Hypothalamus (tissue), 51 donors: Measurements from ENCODE around the gene TSPAN14.
"Not testable (repeated sequence)": the region's sequence is repeated elsewhere in the genome, so short reads cannot be mapped to it uniquely, and the experiment has no call there.

Experiments
- DNase-seq, 51 donors: peaks; one replicate each; lab custom pipeline; 2025; lab: John Stamatoyannopoulos, UW

The TSPAN14 gene

GRCh38 chr10:80537086-80537735, 83.1 kb downstream of the TSPAN14 start:
- no peak for DNase-seq

DNA sequence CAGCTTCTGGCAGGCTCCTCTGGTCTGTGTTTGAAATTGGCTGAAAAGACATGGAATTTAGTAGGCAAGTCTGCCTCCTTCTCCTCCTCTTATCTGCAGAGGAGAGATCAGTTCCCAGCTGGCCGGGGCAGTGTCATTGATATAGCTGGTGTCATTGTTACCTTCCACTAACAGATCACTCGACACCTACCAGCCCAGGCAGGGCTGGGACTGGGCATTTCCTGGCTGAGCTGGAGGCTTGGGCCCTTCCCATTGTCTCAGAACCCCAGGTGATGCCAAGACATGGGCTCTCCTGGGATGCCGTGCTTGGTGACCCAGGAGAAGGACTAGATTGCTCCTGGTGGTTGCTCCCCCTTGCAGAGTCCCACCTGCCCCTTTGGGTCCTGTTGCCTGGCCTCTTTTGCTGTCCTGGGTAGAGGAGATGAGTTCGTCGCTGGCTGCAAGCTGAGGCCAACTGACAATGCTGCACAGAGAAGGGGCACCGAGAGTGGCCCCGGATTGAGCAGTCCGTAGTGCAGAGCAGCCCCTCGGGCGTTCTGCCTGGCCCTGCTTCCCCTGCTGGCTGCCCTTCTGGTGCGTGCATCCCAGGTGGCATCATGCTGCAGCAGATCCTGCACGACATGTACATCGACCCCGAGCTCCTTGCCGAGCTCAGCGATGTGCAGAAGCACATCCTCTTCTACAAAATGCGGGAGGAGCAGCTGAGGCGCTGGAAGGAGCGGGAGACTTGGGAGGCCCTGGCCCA, 83.8 kb downstream of the TSPAN14 start, which contains the start of gene SH2D4B:
TSS of gene SH2D4B (plus strand) at position 167 of the 745 bp plus-strand sequence. CDS start at position 597, 430 bp downstream.
- no peak for DNase-seq

DNA sequence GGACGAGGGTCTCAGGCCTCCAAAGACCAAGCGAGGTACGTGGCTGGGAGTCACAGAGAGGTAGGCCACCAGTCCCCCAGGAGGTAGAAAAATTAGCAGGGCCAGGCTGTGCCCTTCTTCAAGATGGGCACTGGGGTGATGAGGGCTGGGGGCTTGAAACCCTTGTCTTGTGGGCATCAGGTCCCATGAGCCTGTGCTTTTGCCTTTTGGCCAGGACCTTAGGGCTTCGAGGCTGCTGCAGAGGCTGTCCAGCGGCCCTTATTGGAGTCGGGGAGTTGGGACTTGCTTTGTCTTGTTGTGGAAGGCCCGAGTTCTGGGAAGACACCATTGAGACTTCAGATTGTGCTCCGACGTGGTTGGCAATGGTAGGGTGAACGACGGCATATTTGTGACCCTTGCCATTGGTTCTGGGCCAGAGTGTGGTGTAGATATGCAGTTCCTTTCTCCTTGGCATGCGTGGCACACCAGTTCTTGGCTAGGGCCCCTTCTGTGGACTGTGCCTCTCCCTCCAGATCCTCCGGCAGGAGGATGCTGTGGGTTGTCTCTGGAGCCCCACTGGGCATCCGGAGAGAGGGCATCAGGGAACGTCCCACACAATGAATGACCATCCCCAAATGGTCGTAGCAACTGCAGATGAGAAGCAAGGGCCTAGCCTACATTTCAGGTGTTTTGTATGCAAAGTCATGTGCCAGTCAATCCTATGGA, 84.5 kb downstream of the TSPAN14 start:
- no peak for DNase-seq

DNA sequence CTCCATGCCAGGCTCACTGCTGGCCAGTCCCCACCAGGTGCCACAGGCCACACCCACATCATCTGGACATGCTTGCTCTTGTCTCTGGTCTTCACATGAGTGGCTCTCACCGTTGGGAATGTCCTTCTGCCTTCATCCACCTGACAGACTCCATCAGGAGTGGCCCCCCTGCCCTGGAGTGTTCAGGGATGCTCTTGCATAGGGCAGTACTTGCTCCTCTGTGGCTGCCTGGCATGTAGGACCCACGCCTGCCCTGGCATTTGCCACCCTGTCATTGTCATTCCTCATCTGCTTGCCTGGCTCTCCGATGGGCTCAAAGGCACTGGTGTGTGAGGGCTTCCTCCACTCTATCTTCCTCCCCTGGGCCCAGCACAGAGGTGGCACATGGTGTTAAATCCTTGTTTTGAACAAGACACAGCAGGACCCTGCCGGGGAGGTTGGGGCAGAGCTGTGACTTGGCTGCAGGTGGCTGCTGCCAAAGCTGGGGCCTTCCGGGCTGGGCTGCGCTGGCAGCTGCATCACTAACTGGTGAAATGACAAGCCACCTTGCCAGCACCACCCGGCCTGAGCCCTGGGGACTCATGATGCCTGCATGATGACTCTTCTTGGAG, 85.4 kb downstream of the TSPAN14 start:
- DNase-seq, result no peak

DNA sequence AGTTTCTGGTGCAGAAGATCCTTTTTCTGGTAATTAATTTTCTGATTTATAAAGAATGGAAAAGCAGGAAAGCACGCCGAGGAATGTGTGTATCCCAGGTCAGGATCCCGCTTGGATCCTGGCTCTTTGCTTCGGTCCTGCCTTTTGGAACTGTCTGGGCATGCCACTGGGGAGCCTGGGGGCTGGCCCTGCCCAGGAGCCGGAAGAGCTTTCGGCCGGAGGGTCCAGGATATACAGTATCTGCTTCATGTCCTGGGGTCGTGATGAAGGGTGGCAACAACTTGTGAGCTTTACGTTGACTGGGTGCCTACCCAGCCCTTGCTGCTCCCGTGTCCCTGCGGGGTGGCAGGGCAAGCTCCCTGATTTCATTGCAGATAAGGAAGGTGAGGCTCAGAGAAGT, 86.0 kb downstream of the TSPAN14 start:
- DNase-seq, result no peak

DNA sequence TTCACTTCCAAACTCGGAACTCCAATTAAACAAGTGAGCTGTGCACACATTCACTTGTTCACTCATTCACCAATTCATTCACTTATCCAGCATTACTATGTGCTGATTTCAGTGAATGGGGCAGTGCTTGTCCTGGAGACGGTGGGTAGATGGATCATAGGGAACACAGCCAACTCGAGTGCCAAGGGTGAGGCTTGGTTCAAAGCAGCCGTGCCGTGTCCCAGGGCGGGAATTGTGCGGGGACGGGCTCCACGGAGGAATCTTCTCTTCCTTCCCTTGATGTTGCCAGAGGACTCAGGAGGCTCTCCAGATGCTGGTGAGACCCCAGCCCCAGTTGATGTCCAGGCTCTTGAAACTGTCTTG, 86.5 kb downstream of the TSPAN14 start:
- DNase-seq, result no peak

DNA sequence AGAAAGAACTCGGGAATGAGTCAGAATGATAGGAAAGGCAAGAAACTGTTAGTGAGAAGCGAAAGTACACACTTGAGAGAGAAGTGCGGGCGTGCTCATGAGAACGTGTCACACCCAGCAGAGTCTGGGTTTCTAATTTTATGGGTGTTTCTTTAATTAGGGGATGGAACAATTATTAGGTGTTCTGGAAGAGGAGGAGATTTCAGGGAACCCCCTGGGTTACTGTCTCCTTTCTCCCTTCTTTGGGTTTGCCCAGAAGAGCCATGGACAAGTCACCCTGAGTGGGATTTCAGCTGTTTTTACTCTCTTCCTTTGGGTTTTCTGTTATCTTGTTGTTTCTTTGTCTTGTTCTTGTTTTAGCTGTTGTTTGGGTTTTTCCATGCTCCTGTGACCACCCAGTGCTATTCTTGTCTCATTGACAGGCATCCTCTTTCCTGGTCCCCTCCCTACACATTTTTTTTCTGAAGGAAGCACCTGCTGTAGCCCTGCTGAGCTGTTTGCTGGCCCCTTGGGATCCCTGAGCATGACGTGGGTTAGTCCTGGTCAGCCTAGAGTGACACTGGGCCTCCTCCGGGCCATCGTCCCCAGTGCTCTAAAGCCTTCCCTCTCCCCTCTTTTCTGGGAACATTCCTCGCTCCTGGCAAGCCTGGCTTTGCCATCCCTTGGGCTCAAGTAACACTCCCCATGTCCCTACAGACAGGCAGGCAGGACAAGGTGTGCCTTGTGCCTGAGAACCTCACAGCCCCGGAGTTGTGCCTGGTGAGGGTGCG, 87.1 kb downstream of the TSPAN14 start:
- DNase-seq, result no peak

GRCh38 chr10:80542053-80542452, 87.9 kb downstream of the TSPAN14 start:
- DNase-seq, result no peak

- no peak for DNase-seq
These were observed 88.7 kb downstream of the TSPAN14 start for GRCh38 chr10:80542652-80543318.

- not testable (repeated sequence) for DNase-seq
These were observed 89.2 kb downstream of the TSPAN14 start for GRCh38 chr10:80543319-80543672.

- no peak for DNase-seq
These were observed 90.3 kb downstream of the TSPAN14 start for GRCh38 chr10:80544316-80544953.

GRCh38 chr10:80545258-80545881, 91.3 kb downstream of the TSPAN14 start:
- no peak for DNase-seq

DNA sequence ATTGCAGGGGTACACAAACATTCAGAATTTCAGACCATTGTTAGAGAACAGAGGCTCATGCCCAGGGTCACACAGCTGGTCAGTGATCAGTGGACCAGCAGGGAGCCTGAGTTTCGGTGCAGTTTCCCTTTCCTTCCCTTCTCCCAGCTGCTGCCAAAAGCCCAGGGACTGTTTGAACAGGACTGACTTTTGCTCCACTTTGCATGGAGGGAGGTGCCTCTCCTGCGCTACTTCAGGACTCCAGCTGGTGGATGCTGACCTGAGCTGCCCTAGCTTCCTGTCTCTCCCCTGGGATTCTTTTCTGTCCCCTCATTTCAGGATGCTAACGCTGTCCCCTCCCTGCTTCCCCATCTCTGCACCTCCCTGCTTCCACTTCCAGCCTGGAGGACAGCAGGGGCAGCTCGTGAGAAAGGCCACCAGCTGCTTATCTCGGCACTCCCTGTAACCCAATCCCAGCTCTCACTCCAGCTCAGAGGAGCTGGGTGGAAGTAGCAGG, 98.1 kb downstream of the TSPAN14 start:
- DNase-seq, result no peak

DNA sequence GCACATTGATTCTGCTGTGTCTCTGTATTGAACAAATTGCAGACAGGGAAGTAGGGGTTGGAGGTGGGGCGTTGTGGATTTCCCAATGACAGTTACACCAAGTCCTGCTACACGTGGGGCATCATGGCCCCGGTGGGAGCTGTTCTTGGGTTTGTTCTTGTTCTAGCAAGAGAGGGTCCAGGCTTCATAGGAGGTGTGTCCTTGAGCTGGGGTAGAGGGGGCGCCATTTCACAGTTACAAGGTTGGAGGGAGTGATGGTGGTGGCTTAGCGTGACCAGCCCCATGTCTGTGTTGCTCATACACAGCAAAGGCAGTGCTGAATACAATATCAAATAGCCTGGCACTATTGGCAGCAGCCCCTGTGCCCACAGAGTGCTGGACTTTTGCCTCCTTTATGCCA, 99.3 kb downstream of the TSPAN14 start:
- DNase-seq, result no peak

DNA sequence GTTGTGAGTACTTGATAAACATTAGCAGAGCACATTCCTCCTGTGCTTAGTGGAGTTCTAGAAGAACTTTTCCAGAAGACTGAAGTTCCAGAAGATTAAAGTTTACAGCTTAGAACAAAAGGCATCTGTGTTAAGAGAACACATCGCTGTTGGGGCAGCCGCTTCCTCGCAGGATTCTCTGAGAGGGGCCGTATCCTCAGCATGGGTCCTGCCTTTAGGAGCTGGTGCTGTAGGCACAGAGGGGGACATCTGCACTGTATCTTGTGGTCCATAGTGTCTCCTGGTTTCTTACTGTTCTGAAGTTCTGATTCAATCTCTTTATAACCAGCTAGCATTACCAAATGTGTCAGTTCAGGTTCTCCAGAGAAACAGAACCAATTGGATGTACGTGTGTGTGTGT, 99.9 kb downstream of the TSPAN14 start:
- no peak for DNase-seq

GRCh38 chr10:80555415-80555814, 101.3 kb downstream of the TSPAN14 start:
- no peak for DNase-seq

DNA sequence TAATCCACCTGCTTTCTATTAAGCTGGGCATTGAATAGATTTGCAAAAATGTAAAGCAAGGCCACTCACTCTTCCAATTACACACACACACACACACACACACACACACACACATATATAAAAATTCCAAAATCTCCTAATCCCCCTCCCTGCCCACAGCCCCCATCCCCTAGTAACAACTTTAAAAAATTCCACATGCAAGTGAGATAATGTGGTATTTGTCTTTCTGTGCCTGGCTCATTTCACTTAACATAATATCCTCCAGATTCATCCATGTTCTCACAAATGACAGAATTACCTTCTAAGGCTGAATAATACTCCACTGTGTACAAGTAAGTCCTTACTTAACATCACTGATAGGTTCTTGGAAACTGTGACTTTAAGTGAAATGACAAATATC, 107.8 kb downstream of the TSPAN14 start:
- no peak for DNase-seq

DNA sequence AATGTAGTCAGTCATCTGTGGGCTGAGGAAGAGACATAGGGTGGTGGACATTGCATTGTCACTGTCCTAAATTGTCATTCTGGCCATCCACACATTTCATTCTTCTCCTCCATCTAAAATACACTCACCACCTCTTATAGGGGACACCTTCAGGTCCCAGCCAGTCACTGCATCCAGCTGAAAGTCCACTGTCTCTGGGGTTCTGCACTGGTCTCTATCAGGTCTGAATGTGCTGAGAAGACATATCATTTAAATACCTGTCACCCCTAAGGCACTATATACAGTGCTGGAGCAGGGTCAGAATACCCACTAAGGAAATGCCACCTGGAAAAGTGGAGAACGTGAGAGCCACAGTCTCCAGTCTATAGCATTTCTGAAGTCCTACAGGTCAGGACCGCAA, 113.2 kb downstream of the TSPAN14 start:
- DNase-seq, result no peak
